Ishikawa (cell line): Measurements from ENCODE around the gene GLUL.

ENCODE experiments used
- CEBPB ChIP-seq: IDR thresholded peaks from 2 replicates; pipeline ENCODE4 v1.6.1; 2012
- CREB1 ChIP-seq: IDR thresholded peaks from 2 replicates; pipeline ENCODE4 v1.6.1; 2012; ENCODE audit warnings: low read depth
- EP300 ChIP-seq: IDR thresholded peaks from 2 replicates; pipeline ENCODE4 v1.6.1; 2012; ENCODE audit warnings: borderline replicate concordance
- MAX ChIP-seq: IDR thresholded peaks from 2 replicates; pipeline ENCODE4 v1.6.1; 2012
- REST ChIP-seq: IDR thresholded peaks from 2 replicates; pipeline ENCODE4 v1.6.1; 2012; ENCODE audit warnings: low read depth, mild to moderate bottlenecking
- TAF1 ChIP-seq: IDR thresholded peaks from 2 replicates; pipeline ENCODE4 v1.6.1; 2012; ENCODE audit warnings: low read depth, mild to moderate bottlenecking
- TEAD4 ChIP-seq: IDR thresholded peaks from 2 replicates; pipeline ENCODE4 v1.6.1; 2012
- YY1 ChIP-seq: IDR thresholded peaks from 2 replicates; pipeline ENCODE4 v1.6.1; 2012; ENCODE audit warnings: low read depth

- no peak for TF ChIP-seq REST
- no peak for TF ChIP-seq YY1
- no peak for TF ChIP-seq TAF1
- TF ChIP-seq MAX, result no peak
- TF ChIP-seq CEBPB, result no peak
- TF ChIP-seq TEAD4, result no peak
- no peak for TF ChIP-seq CREB1
- no peak for TF ChIP-seq EP300
Observed at GRCh38 chr1:182410138-182410537, 18.5 kb upstream of the GLUL start.
